ES-I3 (cell line): ENCODE results near the gene FBXO31.

Experiments
- H3K36me3 ChIP-seq: 2 replicates; pipeline ENCODE4 v1.6.1; 2013; ENCODE audit warnings: mild to moderate bottlenecking, low read length, control low read depth, moderate library complexity; ENCODE audit not compliant: insufficient read depth
- H3K4me1 ChIP-seq: 2 replicates; pipeline ENCODE4 v1.6.1; 2013; ENCODE audit warnings: mild to moderate bottlenecking, control low read depth, low read length; ENCODE audit not compliant: insufficient read depth
- H3K9ac ChIP-seq: 2 replicates; pipeline ENCODE4 v1.6.1; 2013; ENCODE audit warnings: low read depth, mild to moderate bottlenecking, low read length, moderate library complexity
- H3K9me3 ChIP-seq: 2 replicates; pipeline ENCODE4 v1.6.1; 2013; ENCODE audit warnings: mild to moderate bottlenecking, low read length, moderate library complexity; ENCODE audit not compliant: control insufficient read depth, insufficient read depth

Gene FBXO31

GRCh38 chr16:87417528-87417910 lies 33.9 kb upstream of the FBXO31 start:
- no peaks in the 10 kb centered on the region for H3K9me3 ChIP-seq
- no peaks in the 10 kb centered on the region for H3K36me3 ChIP-seq
- no peaks in the 10 kb centered on the region for H3K4me1 ChIP-seq
- H3K9ac ChIP-seq, result no peak overlapping the region

- Histone ChIP-seq H3K9ac (no peak overlapping the region), H3K9me3 (no peaks in the 10 kb centered on the region), H3K36me3 (no peaks in the 10 kb centered on the region; the same call in 1 of the 2 replicates), H3K4me1 (no peaks in the 10 kb centered on the region)
Observed at GRCh38 chr16:87416826-87417527, 33.4 kb upstream of the FBXO31 start.

- no peaks in the 10 kb centered on the region for H3K9me3 ChIP-seq
- H3K36me3 ChIP-seq, result no peaks in the 10 kb centered on the region; the same call in 1 of the 2 replicates
- no peaks in the 10 kb centered on the region for H3K4me1 ChIP-seq
- H3K9ac ChIP-seq, result no peak overlapping the region
Observed at GRCh38 chr16:87415441-87415840, 31.9 kb upstream of the FBXO31 start.

GRCh38 chr16:87414251-87414680 lies 30.7 kb upstream of the FBXO31 start:
- no peaks in the 10 kb centered on the region for H3K4me1 ChIP-seq
- H3K9ac ChIP-seq, result no peak overlapping the region
- no peaks in the 10 kb centered on the region for H3K9me3 ChIP-seq
- no peaks in the 10 kb centered on the region; the same call in 1 of the 2 replicates for H3K36me3 ChIP-seq

- no peaks in the 10 kb centered on the region; the same call in 1 of the 2 replicates for H3K36me3 ChIP-seq
- H3K4me1 ChIP-seq, result no peaks in the 10 kb centered on the region
- H3K9me3 ChIP-seq, result no peaks in the 10 kb centered on the region
- H3K9ac ChIP-seq, result no peak overlapping the region
Observed at GRCh38 chr16:87412996-87413421, 29.4 kb upstream of the FBXO31 start.

DNA sequence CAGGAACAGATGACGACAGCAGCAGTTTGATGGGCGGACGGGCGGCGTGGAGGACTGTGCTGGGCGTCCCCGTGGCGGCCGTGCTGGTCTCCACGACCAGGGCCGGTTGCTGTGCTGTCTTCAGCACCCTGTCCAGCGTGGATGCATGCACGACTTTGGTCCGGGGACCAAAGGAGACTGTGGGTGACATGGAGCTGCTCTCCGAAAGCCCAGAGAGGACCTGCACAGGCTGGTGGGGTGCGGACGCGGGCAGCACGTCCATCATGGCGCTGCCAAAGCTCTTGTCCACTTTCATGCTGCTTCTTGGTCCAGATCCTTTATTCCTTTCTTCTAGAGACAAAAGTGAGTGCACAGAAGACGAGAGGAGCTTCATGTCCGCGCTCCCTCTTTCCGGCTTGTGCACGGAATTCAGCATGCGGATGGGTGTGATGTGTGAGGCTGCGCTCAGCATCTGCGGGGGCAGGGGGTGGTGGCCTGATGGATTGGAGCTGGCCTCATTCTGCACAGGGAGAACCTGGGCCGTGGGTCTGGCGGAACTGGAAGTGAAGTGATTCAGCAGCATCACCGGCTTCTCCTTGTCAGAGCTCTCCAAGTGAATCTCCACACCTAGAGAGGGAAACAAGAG lies 28.9 kb upstream of the FBXO31 start:
- peaks cover 5% of the 10 kb centered on the region for H3K36me3 ChIP-seq
- H3K9ac ChIP-seq, result no peak overlapping the region
- H3K9me3 ChIP-seq, result no peaks in the 10 kb centered on the region
- H3K4me1 ChIP-seq, result no peaks in the 10 kb centered on the region

DNA sequence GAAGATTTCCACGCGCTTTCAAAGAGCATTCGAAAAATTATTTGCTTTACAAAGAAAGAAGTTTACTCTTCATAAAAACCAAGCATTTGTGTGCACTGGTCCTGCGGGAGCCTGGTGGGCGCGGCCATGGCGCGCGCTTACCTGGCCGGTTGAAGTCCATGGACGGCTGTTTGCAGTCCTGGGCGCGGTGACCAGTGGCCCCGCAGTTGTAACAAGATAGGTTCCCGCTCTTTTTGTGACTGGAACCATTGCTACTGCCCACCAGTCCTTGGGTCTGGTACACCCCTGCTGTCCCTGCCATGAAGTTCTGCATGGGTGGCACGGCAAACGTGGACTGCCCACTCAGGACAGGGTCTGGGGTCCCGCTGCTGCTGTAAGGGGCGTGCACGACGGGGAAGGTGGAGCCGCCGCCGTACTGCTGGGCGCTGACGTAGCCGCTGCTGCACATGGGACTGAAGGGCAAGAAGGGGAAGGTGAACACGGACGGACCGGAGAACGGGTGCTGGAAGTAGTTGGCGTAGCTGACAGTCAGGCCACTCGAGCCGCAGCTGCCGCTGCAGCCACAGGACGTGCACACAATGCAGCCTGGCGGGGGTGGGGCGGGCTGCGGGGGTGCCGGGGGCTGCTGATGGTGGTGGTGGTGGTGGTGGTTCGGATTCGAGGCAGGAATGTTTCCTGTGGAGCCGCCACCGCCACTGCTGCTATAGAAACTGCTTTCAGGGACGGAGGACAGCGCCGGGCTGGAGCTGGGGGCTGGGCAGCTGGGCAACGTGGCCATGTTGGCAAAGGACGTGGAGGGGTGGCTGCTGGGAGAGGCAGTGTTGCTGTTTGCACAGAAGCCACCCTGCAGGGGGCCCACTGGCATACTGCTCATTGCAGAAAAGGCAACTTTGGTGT lies 28.0 kb upstream of the FBXO31 start:
- no peaks in the 10 kb centered on the region for H3K4me1 ChIP-seq
- H3K36me3 ChIP-seq, result peaks cover 11% of the 10 kb centered on the region
- no peaks in the 10 kb centered on the region for H3K9me3 ChIP-seq
- H3K9ac ChIP-seq, result no peak overlapping the region

- H3K9me3 ChIP-seq, result no peaks in the 10 kb centered on the region
- H3K36me3 ChIP-seq, result peaks cover 14% of the 10 kb centered on the region
- H3K4me1 ChIP-seq, result no peaks in the 10 kb centered on the region
- no peak overlapping the region for H3K9ac ChIP-seq
Observed at GRCh38 chr16:87410968-87411367, 27.4 kb upstream of the FBXO31 start.

GRCh38 chr16:87410530-87410929 lies 27.0 kb upstream of the FBXO31 start:
- Histone ChIP-seq H3K4me1 (no peaks in the 10 kb centered on the region), H3K9me3 (no peaks in the 10 kb centered on the region), H3K9ac (no peak overlapping the region), H3K36me3 (peaks cover 14% of the 10 kb centered on the region)

- H3K36me3 ChIP-seq, result peaks cover 14% of the 10 kb centered on the region
- no peaks in the 10 kb centered on the region for H3K4me1 ChIP-seq
- no peaks in the 10 kb centered on the region for H3K9me3 ChIP-seq
- H3K9ac ChIP-seq, result no peak overlapping the region
Observed at GRCh38 chr16:87409781-87410180, 26.2 kb upstream of the FBXO31 start.

- Histone ChIP-seq H3K9ac (no peak overlapping the region), H3K9me3 (no peaks in the 10 kb centered on the region), H3K36me3 (peaks cover 15% of the 10 kb centered on the region), H3K4me1 (no peaks in the 10 kb centered on the region)
Observed at GRCh38 chr16:87409153-87409552, 25.6 kb upstream of the FBXO31 start.

DNA sequence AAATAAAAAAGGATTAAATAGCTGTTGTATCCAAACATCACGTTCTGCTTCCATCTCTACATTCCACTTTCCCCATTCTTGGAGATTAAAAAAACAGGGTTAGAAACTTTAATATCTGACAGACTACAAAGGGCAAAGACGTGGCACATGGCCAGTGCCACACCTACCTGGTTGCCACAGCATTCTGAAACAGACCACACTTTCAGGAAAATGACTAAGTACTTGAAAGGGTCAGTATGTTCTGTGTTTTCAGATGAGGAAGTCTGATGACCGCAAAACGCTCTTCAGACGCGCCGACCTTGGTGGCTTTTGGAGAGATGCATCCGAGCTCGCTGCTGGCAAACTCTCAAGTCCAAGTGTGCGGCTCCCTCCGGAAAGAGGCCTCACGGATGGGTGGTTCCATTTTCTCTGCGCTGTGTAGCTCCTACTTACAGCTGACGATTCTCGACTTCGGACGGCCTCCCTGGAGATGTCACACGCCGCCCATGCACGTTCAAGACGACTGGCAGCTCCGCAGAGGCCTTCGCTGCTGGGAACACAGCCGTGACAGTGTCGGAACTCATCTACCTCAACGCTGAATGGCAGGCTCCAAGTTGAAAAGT lies 24.0 kb upstream of the FBXO31 start:
- H3K9me3 ChIP-seq, result no peaks in the 10 kb centered on the region
- no peaks in the 10 kb centered on the region for H3K4me1 ChIP-seq
- H3K36me3 ChIP-seq, result peaks cover 20% of the 10 kb centered on the region
- H3K9ac ChIP-seq, result no peak overlapping the region

GRCh38 chr16:87406495-87407088 lies 23.0 kb upstream of the FBXO31 start:
- no peak overlapping the region for H3K9ac ChIP-seq
- H3K36me3 ChIP-seq, result peaks cover 20% of the 10 kb centered on the region; the same call in 1 of the 2 replicates
- H3K4me1 ChIP-seq, result no peaks in the 10 kb centered on the region
- H3K9me3 ChIP-seq, result no peaks in the 10 kb centered on the region
